GM12872 (cell line): Measurements from ENCODE around the gene MRGPRF.

Source experiments
- CTCF ChIP-seq: IDR thresholded peaks from 3 replicates; pipeline ENCODE4 v1.5.1; 2011; ENCODE audit warnings: low read depth, mild to moderate bottlenecking, low read length, moderate library complexity; ENCODE audit not compliant: insufficient read depth

The MRGPRF gene

GRCh38 chr11:69003301-69003865, 9.7 kb downstream of the MRGPRF start:
- TF ChIP-seq CTCF: no peak

GRCh38 chr11:69002570-69003231, 10.3 kb downstream of the MRGPRF start:
- no peak for TF ChIP-seq CTCF

GRCh38 chr11:69002110-69002569, 10.9 kb downstream of the MRGPRF start:
- no peak for TF ChIP-seq CTCF

GRCh38 chr11:69001243-69002081, 11.6 kb downstream of the MRGPRF start:
- no peak for TF ChIP-seq CTCF

- peak; percentile 9; the same call in 1 of the 3 replicates for TF ChIP-seq CTCF
These were observed 12.2 kb downstream of the MRGPRF start for GRCh38 chr11:69000831-69001242.

GRCh38 chr11:69000391-69000790, 12.7 kb downstream of the MRGPRF start:
- no peak for TF ChIP-seq CTCF

- TF ChIP-seq CTCF: no peak
These were observed 13.8 kb downstream of the MRGPRF start for GRCh38 chr11:68999093-68999747.
